ENCODE measurements around the gene UQCC5. TPM values are rescaled to one million over a fixed set of nuclear protein-coding genes. Genes with fewer than 3 reads are reported as not detected.
"Not testable (repeated sequence)": the region's sequence is repeated elsewhere in the genome, so short reads cannot be mapped to it uniquely, and the experiment has no call there.

UQCC5 gene
- polyA plus RNA-seq, 3 donors, result 15.2 to 17.2 (median 15.2) TPM

GRCh38 chr3:52521881-52522650 is 14.3 kb upstream of the UQCC5 start:
- DNase-seq (ENCODE audit: low read depth in 3 of 3, low spot score in 2 of 3), result no peak

- no peak for DNase-seq (ENCODE audit: low read depth in 3 of 3, low spot score in 2 of 3)
Measured at GRCh38 chr3:52522651-52523251, 13.7 kb upstream of the UQCC5 start.

- DNase-seq (ENCODE audit: low read depth in 3 of 3, low spot score in 2 of 3), result no peak
Measured at GRCh38 chr3:52523386-52524257, 12.8 kb upstream of the UQCC5 start.

- DNase-seq (ENCODE audit: low read depth in 3 of 3, low spot score in 2 of 3), result no peak
Measured at GRCh38 chr3:52524258-52524751, 12.1 kb upstream of the UQCC5 start.

- no peak for DNase-seq (ENCODE audit: low read depth in 3 of 3, low spot score in 2 of 3)
Measured at GRCh38 chr3:52524752-52525679, 11.4 kb upstream of the UQCC5 start.

- DNase-seq (ENCODE audit: low read depth in 3 of 3, low spot score in 2 of 3), result no peak
Measured at GRCh38 chr3:52525680-52526561, 10.5 kb upstream of the UQCC5 start.

- DNase-seq (ENCODE audit: low read depth in 3 of 3, low spot score in 2 of 3), result not testable (repeated sequence)
Measured at GRCh38 chr3:52526671-52527038, 9.8 kb upstream of the UQCC5 start.

- DNase-seq (ENCODE audit: low read depth in 3 of 3, low spot score in 2 of 3), result no peak
Measured at GRCh38 chr3:52527039-52527731, 9.2 kb upstream of the UQCC5 start.

GRCh38 chr3:52527732-52528585 is 8.4 kb upstream of the UQCC5 start:
- DNase-seq (ENCODE audit: low read depth in 3 of 3, low spot score in 2 of 3), result no peak

GRCh38 chr3:52528586-52529375 is 7.6 kb upstream of the UQCC5 start:
- DNase-seq (ENCODE audit: low read depth in 3 of 3, low spot score in 2 of 3), result no peak

- no peak for DNase-seq (ENCODE audit: low read depth in 3 of 3, low spot score in 2 of 3)
Measured at GRCh38 chr3:52529376-52530333, 6.8 kb upstream of the UQCC5 start.

- no peak for DNase-seq (ENCODE audit: low read depth in 3 of 3, low spot score in 2 of 3)
Measured at GRCh38 chr3:52530918-52531826, 5.2 kb upstream of the UQCC5 start.

- DNase-seq (ENCODE audit: low read depth in 3 of 3, low spot score in 2 of 3), result no peak
Measured at GRCh38 chr3:52531860-52532516, 4.4 kb upstream of the UQCC5 start.

GRCh38 chr3:52532517-52532837 is 3.9 kb upstream of the UQCC5 start:
- DNase-seq (ENCODE audit: low read depth in 3 of 3, low spot score in 2 of 3), result no peak

All from right renal cortex interstitium (tissue), 3 donors.